ENCODE data around the gene ARX. TPM values are rescaled to one million over a fixed set of nuclear protein-coding genes. Genes with fewer than 3 reads are reported as not detected.

The ARX gene
- total and polyA plus RNA-seq, 3 donors from 2014 or later = 4.9 to 13.4 (median 7.7) TPM

DNA sequence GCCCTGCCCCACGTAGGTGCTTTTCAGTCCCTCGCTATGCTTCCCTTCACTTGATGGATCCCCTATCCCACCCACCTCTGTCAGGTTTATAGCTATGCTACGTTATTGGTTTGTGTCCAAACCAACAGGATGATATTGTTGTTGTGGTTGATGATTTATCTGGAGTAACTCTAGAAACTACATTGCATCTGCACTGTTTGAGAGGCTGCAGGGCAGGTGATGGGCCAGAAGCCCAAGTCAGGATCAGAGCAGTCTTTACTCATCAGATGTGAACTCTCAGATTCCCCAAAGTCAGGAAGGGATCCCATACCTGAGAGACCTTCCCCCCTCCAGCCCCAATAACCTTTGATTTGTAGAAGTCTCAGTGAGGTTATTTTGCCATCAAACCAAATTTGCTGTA lies 34.7 kb downstream of the ARX start:
- no peaks in the 10 kb centered on the region for H3K36me3 ChIP-seq (ENCODE audit: low read depth, missing control alignments)
- no peak overlapping the region for H3K4me3 ChIP-seq
- no peaks in the 10 kb centered on the region for H3K9me3 ChIP-seq
- DNase-seq = no peak
- WGBS, 2 donors = 88 to 96% methylated on average over 3 of the region's 3 CpGs
- no peaks in the 10 kb centered on the region for H3K4me1 ChIP-seq
- intact Hi-C loops (cut with DNase I; ENCODE audit: low total_unique reads) = no loop called here
- TF ChIP-seq, protein P1, sequence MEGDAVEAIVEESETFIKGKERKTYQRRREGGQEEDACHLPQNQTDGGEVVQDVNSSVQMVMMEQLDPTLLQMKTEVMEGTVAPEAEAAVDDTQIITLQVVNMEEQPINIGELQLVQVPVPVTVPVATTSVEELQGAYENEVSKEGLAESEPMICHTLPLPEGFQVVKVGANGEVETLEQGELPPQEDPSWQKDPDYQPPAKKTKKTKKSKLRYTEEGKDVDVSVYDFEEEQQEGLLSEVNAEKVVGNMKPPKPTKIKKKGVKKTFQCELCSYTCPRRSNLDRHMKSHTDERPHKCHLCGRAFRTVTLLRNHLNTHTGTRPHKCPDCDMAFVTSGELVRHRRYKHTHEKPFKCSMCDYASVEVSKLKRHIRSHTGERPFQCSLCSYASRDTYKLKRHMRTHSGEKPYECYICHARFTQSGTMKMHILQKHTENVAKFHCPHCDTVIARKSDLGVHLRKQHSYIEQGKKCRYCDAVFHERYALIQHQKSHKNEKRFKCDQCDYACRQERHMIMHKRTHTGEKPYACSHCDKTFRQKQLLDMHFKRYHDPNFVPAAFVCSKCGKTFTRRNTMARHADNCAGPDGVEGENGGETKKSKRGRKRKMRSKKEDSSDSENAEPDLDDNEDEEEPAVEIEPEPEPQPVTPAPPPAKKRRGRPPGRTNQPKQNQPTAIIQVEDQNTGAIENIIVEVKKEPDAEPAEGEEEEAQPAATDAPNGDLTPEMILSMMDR (IDR thresholded peaks at IDR 0.05) = no peak
- TF ChIP-seq POLR2A (IDR thresholded peaks at IDR 0.05) = no peak
- H3K27me3 ChIP-seq = no peaks in the 10 kb centered on the region
- H3K27ac ChIP-seq = no peak overlapping the region

DNA sequence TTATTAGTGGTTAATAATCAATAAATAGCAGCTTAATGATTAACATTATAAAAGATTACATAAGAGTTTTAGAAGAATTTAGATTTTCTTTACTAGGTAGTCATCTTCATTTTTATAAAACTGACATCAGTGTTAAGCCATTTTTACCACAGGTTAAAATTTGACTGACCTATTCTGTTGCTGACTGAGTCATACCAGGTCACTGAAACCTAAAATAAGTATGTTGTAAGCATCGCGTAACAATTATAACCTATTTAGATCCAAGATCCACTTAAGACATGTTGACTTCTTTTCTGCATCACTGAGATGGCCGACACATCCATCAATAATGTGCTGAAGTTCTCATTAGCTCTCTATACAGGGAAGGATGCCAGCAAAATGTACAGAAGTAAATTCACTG lies 36.7 kb downstream of the ARX start:
- DNase-seq = no peak
- no peaks in the 10 kb centered on the region for H3K36me3 ChIP-seq (ENCODE audit: low read depth, missing control alignments)
- H3K4me1 ChIP-seq = no peaks in the 10 kb centered on the region
- H3K27ac ChIP-seq = no peak overlapping the region
- WGBS, 2 donors = 96 to 100% methylated on average over 3 of the region's 3 CpGs
- TF ChIP-seq, protein P1 (IDR thresholded peaks at IDR 0.05) = no peak
- TF ChIP-seq POLR2A (IDR thresholded peaks at IDR 0.05) = no peak
- intact Hi-C loops (cut with DNase I; ENCODE audit: low total_unique reads) = no loop called here
- no peak overlapping the region for H3K4me3 ChIP-seq
- H3K27me3 ChIP-seq = no peaks in the 10 kb centered on the region
- no peaks in the 10 kb centered on the region for H3K9me3 ChIP-seq

DNA sequence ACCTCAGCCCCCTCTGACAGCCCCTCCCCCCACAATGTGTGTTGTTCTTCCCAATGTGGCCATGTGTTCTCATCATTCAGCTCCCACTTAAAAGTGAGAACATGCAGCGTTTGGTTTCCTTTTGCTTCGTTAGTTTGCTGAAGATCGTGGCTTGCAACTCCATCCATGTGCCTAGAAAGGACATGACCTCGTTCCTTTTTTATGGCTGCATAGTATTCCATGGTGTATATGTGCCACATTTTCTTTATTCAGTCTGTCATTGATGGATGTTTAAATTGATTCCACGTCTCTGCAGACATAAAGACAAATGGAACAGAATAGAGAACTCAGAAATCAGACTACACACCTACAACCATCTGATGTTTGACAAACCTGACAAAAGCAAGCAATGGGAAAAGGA lies 46.0 kb downstream of the ARX start:
- 85 to 97% methylated on average over 5 of the region's 5 CpGs for WGBS, 2 donors
- Histone ChIP-seq H3K27me3 (no peaks in the 10 kb centered on the region), H3K4me1 (no peaks in the 10 kb centered on the region), H3K36me3 (ENCODE audit: low read depth, missing control alignments) (no peaks in the 10 kb centered on the region), H3K9me3 (no peaks in the 10 kb centered on the region), H3K27ac (no peak overlapping the region), H3K4me3 (no peak overlapping the region)
- intact Hi-C loops (cut with DNase I; ENCODE audit: low total_unique reads) = no loop called here
- TF ChIP-seq, protein P1 (IDR thresholded peaks at IDR 0.05) = no peak
- no peak for TF ChIP-seq POLR2A (IDR thresholded peaks at IDR 0.05)
- no peak for DNase-seq

DNA sequence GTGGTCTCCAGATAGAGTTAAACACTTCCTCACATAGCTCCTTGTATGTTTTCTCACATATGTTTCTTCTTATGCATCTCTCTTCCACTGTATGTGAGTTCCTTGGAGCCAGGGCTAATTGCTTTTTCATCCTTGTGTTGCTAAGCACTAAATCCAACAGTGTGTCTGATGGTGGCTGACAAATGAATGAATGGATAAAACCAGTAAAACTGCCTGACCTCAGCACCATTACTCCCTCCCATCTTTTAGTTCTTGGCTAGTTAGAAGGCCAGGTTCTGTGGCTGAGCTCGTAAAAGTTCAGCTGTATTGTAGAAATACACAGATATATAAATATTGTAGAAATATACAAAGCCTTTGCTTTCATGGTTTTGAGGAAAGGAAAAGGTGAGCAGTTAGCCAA lies 50.4 kb downstream of the ARX start:
- H3K27ac ChIP-seq = no peak overlapping the region
- no peak for DNase-seq

DNA sequence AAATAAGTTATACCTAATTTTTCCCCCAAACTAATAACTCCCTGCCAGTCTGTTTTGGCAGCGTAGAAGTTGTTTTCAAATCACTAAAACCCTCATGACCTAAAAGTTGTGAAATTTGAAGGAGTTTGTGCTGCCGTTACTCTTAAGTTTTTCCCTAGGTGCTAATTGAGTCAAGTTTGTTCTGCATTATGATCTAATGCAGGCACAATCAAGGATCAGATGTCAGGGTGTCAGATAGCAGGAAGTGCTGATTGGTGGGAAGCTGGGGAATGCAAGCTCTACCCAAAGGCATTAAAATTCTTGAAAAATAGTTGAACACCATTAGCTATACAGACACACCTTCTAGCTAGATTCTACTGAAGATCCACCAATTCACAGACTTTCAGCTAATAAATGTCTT lies 51.9 kb downstream of the ARX start:
- intact Hi-C loops (cut with DNase I; ENCODE audit: low total_unique reads) = no loop called here
- DNase-seq = no peak
- Histone ChIP-seq H3K27ac (no peak overlapping the region), H3K36me3 (ENCODE audit: low read depth, missing control alignments) (no peaks in the 10 kb centered on the region), H3K4me3 (no peak overlapping the region), H3K27me3 (no peaks in the 10 kb centered on the region), H3K9me3 (no peaks in the 10 kb centered on the region), H3K4me1 (no peaks in the 10 kb centered on the region)
- 89 to 95% methylated on average over 2 of the region's 2 CpGs for WGBS, 2 donors
- TF ChIP-seq POLR2A (IDR thresholded peaks at IDR 0.05) = no peak
- TF ChIP-seq, protein P1 (IDR thresholded peaks at IDR 0.05) = no peak

More for the DNA sequence above, 50.4 kb downstream of the ARX start:
- intact Hi-C loops (cut with DNase I; ENCODE audit: low total_unique reads) = no loop called here
- Histone ChIP-seq H3K9me3 (no peaks in the 10 kb centered on the region), H3K4me3 (no peak overlapping the region), H3K27me3 (no peaks in the 10 kb centered on the region), H3K4me1 (no peaks in the 10 kb centered on the region), H3K36me3 (ENCODE audit: low read depth, missing control alignments) (no peaks in the 10 kb centered on the region)
- 55 to 58% methylated on average over 1 of the region's 1 CpG for WGBS, 2 donors
- no peak for TF ChIP-seq POLR2A (IDR thresholded peaks at IDR 0.05)
- TF ChIP-seq, protein P1 (IDR thresholded peaks at IDR 0.05) = no peak

Data from testis (tissue), 3 donors.